NB4 (cell line): ENCODE results near the gene PRTN3.

Experiments used
- MYC ChIP-seq: IDR thresholded peaks from 2 replicates; pipeline ENCODE4 v1.6.1; 2011; ENCODE audit warnings: low read depth, low read length
- TF ChIP-seq, protein P1 (sequence below): IDR thresholded peaks from one replicate; pipeline ENCODE4 v1.5.1; 2012; ENCODE audit warnings: low read depth, low read length
- TF ChIP-seq, protein P2 (sequence below): IDR thresholded peaks from 2 replicates; pipeline ENCODE4 v1.6.1; 2011; ENCODE audit warnings: low read depth, low read length

DNA sequence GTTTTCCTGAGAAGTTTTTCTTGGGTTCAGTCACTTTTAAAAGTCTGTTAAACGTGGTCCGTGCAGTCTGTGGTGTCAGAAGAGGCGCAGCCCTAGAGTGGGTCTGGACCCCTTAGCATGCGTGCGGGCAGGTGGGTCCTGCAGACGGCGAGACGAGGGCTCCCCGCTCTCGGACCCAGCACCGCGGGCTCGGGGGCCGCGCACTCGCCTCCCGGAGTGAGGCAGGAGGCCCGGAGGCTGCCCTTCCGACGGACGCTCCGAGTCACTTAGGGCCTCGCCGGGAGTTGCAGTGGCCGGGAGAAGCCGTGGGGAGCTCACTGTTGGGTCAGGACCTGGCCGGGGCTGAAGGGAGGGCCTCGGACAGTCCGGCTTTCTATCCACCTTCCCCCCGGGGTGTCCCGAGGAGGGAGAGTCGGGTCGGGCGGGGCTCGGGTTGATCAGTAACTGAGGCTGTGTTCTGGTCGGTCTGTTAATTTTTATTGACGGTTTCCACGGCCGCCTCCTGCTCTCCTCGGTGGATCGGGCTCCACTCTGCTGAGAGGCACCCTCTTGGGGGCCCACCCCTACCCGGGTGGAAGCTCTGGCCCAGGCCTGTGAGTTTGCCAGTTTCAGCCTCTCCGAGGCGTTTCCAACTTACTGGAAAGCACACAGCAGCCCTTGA lies 42.3 kb upstream of the PRTN3 start:
- TF ChIP-seq, protein P1, sequence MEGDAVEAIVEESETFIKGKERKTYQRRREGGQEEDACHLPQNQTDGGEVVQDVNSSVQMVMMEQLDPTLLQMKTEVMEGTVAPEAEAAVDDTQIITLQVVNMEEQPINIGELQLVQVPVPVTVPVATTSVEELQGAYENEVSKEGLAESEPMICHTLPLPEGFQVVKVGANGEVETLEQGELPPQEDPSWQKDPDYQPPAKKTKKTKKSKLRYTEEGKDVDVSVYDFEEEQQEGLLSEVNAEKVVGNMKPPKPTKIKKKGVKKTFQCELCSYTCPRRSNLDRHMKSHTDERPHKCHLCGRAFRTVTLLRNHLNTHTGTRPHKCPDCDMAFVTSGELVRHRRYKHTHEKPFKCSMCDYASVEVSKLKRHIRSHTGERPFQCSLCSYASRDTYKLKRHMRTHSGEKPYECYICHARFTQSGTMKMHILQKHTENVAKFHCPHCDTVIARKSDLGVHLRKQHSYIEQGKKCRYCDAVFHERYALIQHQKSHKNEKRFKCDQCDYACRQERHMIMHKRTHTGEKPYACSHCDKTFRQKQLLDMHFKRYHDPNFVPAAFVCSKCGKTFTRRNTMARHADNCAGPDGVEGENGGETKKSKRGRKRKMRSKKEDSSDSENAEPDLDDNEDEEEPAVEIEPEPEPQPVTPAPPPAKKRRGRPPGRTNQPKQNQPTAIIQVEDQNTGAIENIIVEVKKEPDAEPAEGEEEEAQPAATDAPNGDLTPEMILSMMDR, result no peak
- no peak for TF ChIP-seq MYC
- TF ChIP-seq, protein P2, sequence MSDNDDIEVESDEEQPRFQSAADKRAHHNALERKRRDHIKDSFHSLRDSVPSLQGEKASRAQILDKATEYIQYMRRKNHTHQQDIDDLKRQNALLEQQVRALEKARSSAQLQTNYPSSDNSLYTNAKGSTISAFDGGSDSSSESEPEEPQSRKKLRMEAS, result no peak
